Heart left ventricle (tissue), 13 donors: ENCODE data around the gene EML1.

ENCODE experiments used
- CTCF ChIP-seq, 12 donors: fragments of 200-600 bp; sonication (generic) in 4 of 12; IDR thresholded peaks; one replicate each; pipeline versions ENCODE4 v1.5.0 to v1.8.0; 2018 to 2022; ENCODE audit warnings: antibody characterized with exemption in 12 of 12, mild to moderate bottlenecking in 5 of 12
- POLR2A ChIP-seq, 2 donors: fragments of 450-650 bp; IDR thresholded peaks; one replicate each; pipeline ENCODE4 v1.6.1; 2017; ENCODE audit warnings: antibody characterized with exemption in 2 of 2, mild to moderate bottlenecking in 2 of 2, moderate library complexity in 2 of 2
- donor health status: ischemic (EF 13 %, LVEDD 7.1; RV severe dilation, severe dysfunction).
- donor health status: DM: no; HTN: yes; CAD: no.
- donor health status: DM: no; HTN: no; CAD: no.
- donor health status: ischemic (EF 25% LVEDD 6.9; RV normal size, moderate dysfunction).
- donor health status: ischemic (EF 25% LVEDD 5.7; RV mildly dilated, moderate dysfunction).
- donor health status: ischemic (EF 35%, LVEDD 5.7; RV mildly dilated, moderate dysfunction).
- donor health status: nonischemic (EF 11% LVEDD 7.7; RV severe dilation, severe dysfunction).
- donor health status: DM: yes; HTN: yes; CAD: no.
- donor health status: PGD.
- donor health status: ischemic (EF 29% LVEDD 5.4; RV normal size, mild dysfunction).
- donor health status: nonischemic (EF 23%, LVEDD 6.1; RV moderate dilation, normal function).

DNA sequence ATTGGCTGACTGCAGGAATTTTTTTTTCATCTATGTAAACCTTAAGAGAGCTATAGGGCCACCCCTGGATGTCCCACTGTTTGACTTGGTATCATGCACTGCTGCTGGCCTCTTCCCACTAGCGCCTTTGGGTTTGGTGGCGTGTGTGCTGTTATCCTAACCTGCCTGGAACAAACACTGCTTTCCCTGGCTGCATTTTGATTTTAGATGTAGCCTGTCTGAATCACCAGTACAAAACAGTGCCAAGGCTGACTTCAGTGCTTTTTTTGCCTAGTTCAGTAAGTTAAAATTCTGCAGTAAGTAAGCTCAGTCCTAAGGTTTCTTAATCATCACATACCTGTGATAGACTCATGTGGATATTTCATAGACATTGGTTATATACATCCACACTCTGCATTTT, 99.2 kb downstream of the EML1 start:
- TF ChIP-seq POLR2A (IDR thresholded peaks at IDR 0.05) (no peak), CTCF (IDR thresholded peaks at IDR 0.05) (no peak)
